GM10847 (cell line): ENCODE data around the gene CDKL5.

Experiments
- POLR2A ChIP-seq: IDR thresholded peaks from 2 replicates; pipeline ENCODE4 v1.6.1; 2011; ENCODE audit not compliant: insufficient read length; ENCODE audit errors: extremely low read depth

Gene CDKL5

GRCh38 chrX:18425199-18426003 lies at the start of gene CDKL5:
CDKL5 (plus strand) TSS chrX:18425608; CDS start chrX:18507097, 81,489 bp downstream.
- peak; percentile 17 for TF ChIP-seq POLR2A

- TF ChIP-seq POLR2A: no peak
Observed at GRCh38 chrX:18377796-18378195, 47.6 kb upstream of the CDKL5 start.

- TF ChIP-seq POLR2A: no peak
Observed at GRCh38 chrX:18389966-18390365, 35.4 kb upstream of the CDKL5 start.

- no peak for TF ChIP-seq POLR2A
Observed at GRCh38 chrX:18390941-18391538, 34.4 kb upstream of the CDKL5 start.

- TF ChIP-seq POLR2A: no peak
Observed at GRCh38 chrX:18394477-18394876, 30.9 kb upstream of the CDKL5 start.

GRCh38 chrX:18401848-18402213 lies 23.6 kb upstream of the CDKL5 start:
- TF ChIP-seq POLR2A: no peak

GRCh38 chrX:18406531-18407266 lies 18.7 kb upstream of the CDKL5 start:
- TF ChIP-seq POLR2A: no peak

GRCh38 chrX:18410038-18410437 lies 15.4 kb upstream of the CDKL5 start:
- no peak for TF ChIP-seq POLR2A

GRCh38 chrX:18415386-18415785 lies 10.0 kb upstream of the CDKL5 start:
- no peak for TF ChIP-seq POLR2A

- no peak for TF ChIP-seq POLR2A
Observed at GRCh38 chrX:18422325-18422724, 3.1 kb upstream of the CDKL5 start.

- TF ChIP-seq POLR2A: no peak
Observed at GRCh38 chrX:18422886-18423285, 2.5 kb upstream of the CDKL5 start.

GRCh38 chrX:18424482-18425198 lies 768 bp upstream of the CDKL5 start:
- TF ChIP-seq POLR2A: no peak

GRCh38 chrX:18426004-18426320 lies 554 bp downstream of the CDKL5 start:
- no peak for TF ChIP-seq POLR2A

GRCh38 chrX:18428006-18428405 lies 2.6 kb downstream of the CDKL5 start:
- TF ChIP-seq POLR2A: no peak

- TF ChIP-seq POLR2A: no peak
Observed at GRCh38 chrX:18434896-18435295, 9.5 kb downstream of the CDKL5 start.

- no peak for TF ChIP-seq POLR2A
Observed at GRCh38 chrX:18436017-18436416, 10.6 kb downstream of the CDKL5 start.
